GM15510 (cell line): ENCODE results near the gene MEI1.

ENCODE experiments used
- POLR2A ChIP-seq: IDR thresholded peaks from 3 replicates; pipeline ENCODE4 v1.6.1; 2011; ENCODE audit warnings: borderline replicate concordance; ENCODE audit not compliant: insufficient read length; ENCODE audit errors: extremely low read depth

MEI1 gene

GRCh38 chr22:41834005-41834944 is 135.0 kb downstream of the MEI1 start:
- TF ChIP-seq POLR2A, result no peak

GRCh38 chr22:41836551-41836950 is 137.2 kb downstream of the MEI1 start:
- no peak for TF ChIP-seq POLR2A

GRCh38 chr22:41838842-41839618 is 139.7 kb downstream of the MEI1 start:
- no peak for TF ChIP-seq POLR2A

GRCh38 chr22:41840216-41840615 is 140.9 kb downstream of the MEI1 start:
- TF ChIP-seq POLR2A, result no peak

GRCh38 chr22:41841085-41841712 is 141.9 kb downstream of the MEI1 start:
- TF ChIP-seq POLR2A, result no peak

- TF ChIP-seq POLR2A, result no peak
Observed at GRCh38 chr22:41842996-41843970, 144.0 kb downstream of the MEI1 start.

- no peak for TF ChIP-seq POLR2A
Observed at GRCh38 chr22:41844036-41844435, 144.7 kb downstream of the MEI1 start.

- no peak for TF ChIP-seq POLR2A
Observed at GRCh38 chr22:41844513-41844912, 145.2 kb downstream of the MEI1 start.

- no peak for TF ChIP-seq POLR2A
Observed at GRCh38 chr22:41845380-41846267, 146.3 kb downstream of the MEI1 start.

- TF ChIP-seq POLR2A, result no peak
Observed at GRCh38 chr22:41846268-41846987, 147.1 kb downstream of the MEI1 start.

- no peak for TF ChIP-seq POLR2A
Observed at GRCh38 chr22:41847300-41847699, 148.0 kb downstream of the MEI1 start.

GRCh38 chr22:41848468-41848867 is 149.2 kb downstream of the MEI1 start:
- no peak for TF ChIP-seq POLR2A
